NB4 (cell line): ENCODE results near the gene DENND4C.

ENCODE experiments used
- CTCF ChIP-seq: IDR thresholded peaks from one replicate; pipeline ENCODE4 v1.5.1; 2012; ENCODE audit warnings: low read depth, low read length
- MYC ChIP-seq: IDR thresholded peaks from 2 replicates; pipeline ENCODE4 v1.6.1; 2011; ENCODE audit warnings: low read depth, low read length
- POLR2A ChIP-seq: IDR thresholded peaks from 2 replicates; pipeline ENCODE4 v1.6.1; 2011; ENCODE audit warnings: mild to moderate bottlenecking; ENCODE audit not compliant: insufficient read length; ENCODE audit errors: extremely low read depth
- TF ChIP-seq, protein P1 (sequence below): IDR thresholded peaks from 2 replicates; pipeline ENCODE4 v1.6.1; 2011; ENCODE audit warnings: low read depth, low read length

- TF ChIP-seq CTCF (no peak), POLR2A (no peak), MYC (no peak)
- TF ChIP-seq, protein P1, sequence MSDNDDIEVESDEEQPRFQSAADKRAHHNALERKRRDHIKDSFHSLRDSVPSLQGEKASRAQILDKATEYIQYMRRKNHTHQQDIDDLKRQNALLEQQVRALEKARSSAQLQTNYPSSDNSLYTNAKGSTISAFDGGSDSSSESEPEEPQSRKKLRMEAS = no peak
Observed at GRCh38 chr9:19342947-19343346, 112.5 kb downstream of the DENND4C start.
